MCF 10A (cell line): ENCODE data around the gene SIDT2. TPM values are rescaled to one million over a fixed set of nuclear protein-coding genes. Genes with fewer than 3 reads are reported as not detected.
A peak's percentile ranks its signal among the peaks of the same experiment; 100 is the strongest.

ENCODE experiments used
- BruUV-seq: library from RNA; stranded (reverse); fragments of 400-500 nt; replicated peaks from 2 replicates; lab custom pipeline; 2021; lab: Mats Ljungman, UMichigan
- CTCF ChIA-PET: fragments of 300-600 bp; sonication (Branson Sonifier 250); formaldehyde crosslinking; extraction: SDS; loops from one replicate; lab custom pipeline; 2021; ENCODE audit warnings: antibody characterized with exemption, inconsistent platforms; lab: Yijun Ruan, JAX
- POLR2A ChIA-PET: fragments of 300-600, 350-650 bp; sonication (Branson Sonifier 250); formaldehyde crosslinking; extraction: SDS; loops from one replicate; lab custom pipeline; 2020; ENCODE audit warnings: antibody characterized with exemption, inconsistent platforms; lab: Yijun Ruan, JAX
- DNase-seq: peaks from one replicate; pipeline ENCODE4 v3.0.0-alpha.2; 2018; ENCODE audit not compliant: unreplicated experiment
- H3K27ac Mint-ChIP-seq: one replicate; pipeline ENCODE4 v1.8.0; 2022; ENCODE audit warnings: mild to moderate bottlenecking, low read depth, mixed read lengths; ENCODE audit not compliant: unreplicated experiment
- H3K27me3 Mint-ChIP-seq: one replicate; pipeline ENCODE4 v1.8.0; 2022; ENCODE audit warnings: mixed read lengths; ENCODE audit not compliant: insufficient read depth, unreplicated experiment
- H3K36me3 Mint-ChIP-seq: one replicate; pipeline ENCODE4 v1.8.0; 2022; ENCODE audit warnings: mild to moderate bottlenecking, moderate library complexity, mixed read lengths; ENCODE audit not compliant: insufficient read depth, unreplicated experiment
- H3K4me1 Mint-ChIP-seq: one replicate; pipeline ENCODE4 v1.8.0; 2022; ENCODE audit warnings: mixed read lengths; ENCODE audit not compliant: insufficient read depth, unreplicated experiment
- H3K4me3 Mint-ChIP-seq: one replicate; pipeline ENCODE4 v1.8.0; 2022; ENCODE audit warnings: mild to moderate bottlenecking, moderate library complexity, mixed read lengths; ENCODE audit not compliant: unreplicated experiment
- H3K9me3 Mint-ChIP-seq: one replicate; pipeline ENCODE4 v1.8.0; 2022; ENCODE audit warnings: mixed read lengths; ENCODE audit not compliant: unreplicated experiment
- CTCF ChIP-seq: fragments of 200-600 bp; IDR thresholded peaks from one replicate; pipeline ENCODE4 v1.8.0; 2022; ENCODE audit warnings: antibody characterized with exemption, mild to moderate bottlenecking; ENCODE audit not compliant: unreplicated experiment
- intact Hi-C: fragments of 100-400 bp; cut with micrococcal nuclease; formaldehyde crosslinking; loops from 2 replicates; pipeline ENCODE4 v1.14.1; 2022
- total RNA-seq: library from RNA; stranded (reverse); gene quantifications from 2 replicates; pipeline ENCODE4 v1.2.3, GENCODE V29; 2022

SIDT2 gene
- total RNA-seq, 1 experiment from 2014 or later, result 18.4 TPM

DNA sequence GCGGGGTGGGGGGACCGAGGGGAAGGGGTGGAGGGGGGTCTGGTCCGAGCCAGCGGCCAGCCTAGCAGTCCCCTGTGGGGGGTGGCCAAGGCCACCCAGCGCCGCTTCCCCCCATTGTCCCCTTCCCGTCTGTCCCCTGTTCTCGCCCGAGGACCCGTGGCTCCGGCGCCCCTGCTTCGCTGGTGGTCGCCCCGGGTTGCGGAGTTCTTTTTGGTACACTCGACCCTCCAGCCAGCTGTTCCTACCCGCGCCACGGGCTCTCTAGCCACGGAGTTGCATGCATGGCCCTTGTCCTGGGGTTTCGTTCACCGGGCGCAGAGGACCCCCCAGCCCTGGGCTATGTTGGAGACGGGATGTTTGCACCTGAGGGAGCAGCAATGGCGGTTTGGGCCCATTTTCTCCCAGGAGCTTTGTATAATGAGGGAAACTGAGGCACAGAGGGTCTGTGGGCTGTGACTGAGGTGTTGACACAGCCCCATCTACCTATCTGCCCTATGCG lies 54.4 kb downstream of the SIDT2 start:
- intact Hi-C loops, result loop anchor here (2.0 to 10.0 kb wide), 3 partner anchors 84 to 582 kb away; partner anchors contain the start of gene BACE1
- POLR2A ChIA-PET, result interaction anchor here (0.6 to 4.8 kb wide), 8 partner anchors 10 to 223 kb away, joined by 3 to 37 read pairs (median 4); partner anchors contain the start of genes PAFAH1B2 and SIDT2
- no peak for DNase-seq
- peak overlapping the region; percentile 94 for H3K4me3 Mint-ChIP-seq
- H3K9me3 Mint-ChIP-seq, result no peaks in the 10 kb centered on the region
- peaks cover 14% of the 10 kb centered on the region for H3K36me3 Mint-ChIP-seq
- no peak for TF ChIP-seq CTCF
- BruUV-seq, result no TSS peak
- H3K4me1 Mint-ChIP-seq, result peaks cover 26% of the 10 kb centered on the region
- H3K27me3 Mint-ChIP-seq, result no peaks in the 10 kb centered on the region
- CTCF ChIA-PET, result interaction anchor here (3.7 kb wide), 1 partner anchor 12 kb away, joined by 27 read pairs; no protein-coding TSS in a partner anchor
- H3K27ac Mint-ChIP-seq, result peak overlapping the region; percentile 90

DNA sequence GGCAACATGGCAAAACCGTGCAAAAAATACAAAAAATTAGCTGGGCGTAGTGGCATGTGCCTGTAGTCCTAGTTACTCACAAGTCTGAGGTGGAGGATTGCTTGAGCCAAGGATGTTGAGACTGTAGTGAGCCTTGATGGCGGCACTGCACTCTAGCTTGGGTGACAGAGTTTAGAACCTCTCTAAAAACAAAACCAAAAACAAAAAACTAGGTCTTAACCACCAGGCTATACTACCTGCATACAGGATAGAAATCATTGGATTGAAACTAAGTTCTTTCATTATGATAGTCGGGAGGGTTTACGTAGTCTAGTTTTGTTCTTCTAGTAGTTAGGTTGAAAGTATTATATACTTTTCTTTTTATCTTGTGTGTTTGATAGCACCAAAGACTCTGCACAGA lies 59.7 kb downstream of the SIDT2 start:
- H3K4me1 Mint-ChIP-seq, result peaks cover 15% of the 10 kb centered on the region
- ChIA-PET CTCF (interaction anchor here (0.7 kb wide), 1 partner anchor 11 kb away, joined by 4 read pairs; no protein-coding TSS in a partner anchor), POLR2A (interaction anchor here (2.6 kb wide), 1 partner anchor 90 kb away, joined by 5 read pairs; no protein-coding TSS in a partner anchor)
- no TSS peak for BruUV-seq
- no peaks in the 10 kb centered on the region for H3K27me3 Mint-ChIP-seq
- no peak for TF ChIP-seq CTCF
- H3K4me3 Mint-ChIP-seq, result no peak overlapping the region
- no peak for DNase-seq
- intact Hi-C loops, result loop anchor here (10.0 kb wide), 2 partner anchors 147 to 577 kb away; no protein-coding TSS in a partner anchor
- no peak overlapping the region for H3K27ac Mint-ChIP-seq
- no peaks in the 10 kb centered on the region for H3K9me3 Mint-ChIP-seq
- peaks cover 43% of the 10 kb centered on the region for H3K36me3 Mint-ChIP-seq

DNA sequence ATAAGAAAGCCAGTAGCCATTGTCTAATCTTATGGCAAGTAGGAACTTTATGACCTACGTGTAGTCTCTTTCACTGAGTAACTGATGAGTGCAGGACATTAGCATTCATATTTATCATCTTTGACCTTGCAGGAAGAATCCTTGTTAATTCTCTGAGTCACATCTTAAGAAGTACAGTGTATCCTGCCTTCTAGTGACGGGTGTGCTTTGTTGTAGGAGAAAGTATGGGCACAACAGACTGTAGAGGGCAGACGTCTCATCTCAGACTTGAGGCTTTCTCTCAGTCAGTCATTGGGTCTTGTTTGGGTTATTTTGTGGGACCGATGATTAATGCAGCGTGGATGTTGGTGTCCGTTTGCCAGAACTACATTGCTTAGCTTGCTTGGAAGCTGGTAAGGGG lies 60.8 kb downstream of the SIDT2 start:
- no peak overlapping the region for H3K27ac Mint-ChIP-seq
- no TSS peak for BruUV-seq
- peak; percentile 77 for DNase-seq
- no peaks in the 10 kb centered on the region for H3K9me3 Mint-ChIP-seq
- POLR2A ChIA-PET, result interaction anchor here (2.6 kb wide), 1 partner anchor 89 kb away, joined by 5 read pairs; no protein-coding TSS in a partner anchor
- peaks cover 11% of the 10 kb centered on the region for H3K4me1 Mint-ChIP-seq
- intact Hi-C loops, result loop anchor here (10.0 kb wide), 2 partner anchors 146 to 576 kb away; no protein-coding TSS in a partner anchor
- no peak overlapping the region for H3K4me3 Mint-ChIP-seq
- no peak for TF ChIP-seq CTCF
- no peaks in the 10 kb centered on the region for H3K27me3 Mint-ChIP-seq
- CTCF ChIA-PET, result interaction anchor here (0.6 to 1.5 kb wide), 5 partner anchors 9 to 93 kb away, joined by 3 to 4 read pairs (median 4); no protein-coding TSS in a partner anchor
- H3K36me3 Mint-ChIP-seq, result peaks cover 54% of the 10 kb centered on the region

Other genes with a start within 250 kb of the SIDT2 start
- gene SIK3, start 80.3 kb upstream of the SIDT2 start, total RNA-seq, result 33.3 and 36.5 TPM in 2 replicates
- 146 and 174 TPM in 2 replicates for gene PAFAH1B2, start 34.5 kb upstream of the SIDT2 start, total RNA-seq
- gene TAGLN, start 20.6 kb downstream of the SIDT2 start, total RNA-seq, result 18.0 and 45.4 TPM in 2 replicates
- 58.6 and 61.8 TPM in 2 replicates for gene PCSK7, start 53.3 kb downstream of the SIDT2 start, total RNA-seq
- gene RNF214, start 53.9 kb downstream of the SIDT2 start, total RNA-seq, result 23.3 TPM in 2 replicates
- gene BACE1-AS, start 112.6 kb downstream of the SIDT2 start, total RNA-seq, result 6.9 and 8.8 TPM in 2 replicates
- gene BACE1, start 137.5 kb downstream of the SIDT2 start, total RNA-seq, result 15.8 and 18.1 TPM in 2 replicates
- 47.4 and 49.9 TPM in 2 replicates for gene CEP164, start 149.1 kb downstream of the SIDT2 start, total RNA-seq